Skeletal muscle tissue (tissue), 4 donors: ENCODE data around the gene P2RY6. TPM values are rescaled to one million over a fixed set of nuclear protein-coding genes. Genes with fewer than 3 reads are reported as not detected.
A peak's percentile ranks its signal among the peaks of the same experiment; 100 is the strongest.

Source experiments
- H3K27ac ChIP-seq: one replicate; pipeline ENCODE4 v1.7.0; 2013; ENCODE audit warnings: mild to moderate bottlenecking, low read depth, low read length, inconsistent platforms
- H3K27me3 ChIP-seq, 3 donors: one replicate each; pipeline ENCODE4 v1.7.0; 2013; ENCODE audit warnings: low read length in 3 of 3; ENCODE audit not compliant: control insufficient read depth in 3 of 3, insufficient read depth in 3 of 3
- H3K36me3 ChIP-seq, 3 donors: one replicate each; pipeline ENCODE4 v1.7.0; 2013; ENCODE audit warnings: low read length in 3 of 3; ENCODE audit not compliant: control insufficient read depth in 3 of 3, insufficient read depth in 3 of 3
- H3K4me1 ChIP-seq, 3 donors: one replicate each; pipeline ENCODE4 v1.7.0; 2013; ENCODE audit warnings: low read length in 3 of 3, mild to moderate bottlenecking in 3 of 3; ENCODE audit not compliant: control insufficient read depth in 3 of 3, insufficient read depth in 3 of 3
- H3K4me3 ChIP-seq, 3 donors: one replicate each; pipeline ENCODE4 v1.7.0; 2013; ENCODE audit warnings: low read length in 3 of 3
- H3K9ac ChIP-seq, 3 donors: one replicate each; pipeline ENCODE4 v1.7.0; 2013; ENCODE audit warnings: low read length in 3 of 3, mild to moderate bottlenecking in 3 of 3, moderate library complexity in 2 of 3, low read depth in 1 of 3
- H3K9me3 ChIP-seq, 3 donors: one replicate each; pipeline ENCODE4 v1.7.0; 2013; ENCODE audit warnings: low read length in 3 of 3; ENCODE audit not compliant: control insufficient read depth in 3 of 3
- total RNA-seq: library from RNA; depleted of rRNA; stranded (reverse); fragments of >200 nt; gene quantifications from one replicate; pipeline ENCODE4 v1.2.3, GENCODE V29; 2014
- donor health status: Osteomylitis.

Gene P2RY6
- total RNA-seq, 1 donor from 2014 or later: 2.1 TPM

GRCh38 chr11:73260127-73260457 is 12.0 kb upstream of the P2RY6 start:
- H3K9me3 ChIP-seq: no peaks in the 10 kb centered on the region

GRCh38 chr11:73262851-73263495 is 9.2 kb upstream of the P2RY6 start:
- Histone ChIP-seq H3K36me3 (no peaks in the 10 kb centered on the region), H3K9me3 (no peaks in the 10 kb centered on the region), H3K27ac (no peak overlapping the region), H3K4me3 (no peak overlapping the region), H3K9ac (no peak overlapping the region), H3K4me1 (peaks cover 21 to 37% (median 28%) of the 10 kb centered on the region in 3 donors), H3K27me3 (peaks cover 4 to 11% (median 5%) of the 10 kb centered on the region in 3 donors)

More at GRCh38 chr11:73260127-73260457, 12.0 kb upstream of the P2RY6 start:
- Histone ChIP-seq H3K36me3 (no peaks in the 10 kb centered on the region), H3K4me3 (no peak overlapping the region), H3K27me3 (peaks cover 4 to 11% (median 5%) of the 10 kb centered on the region in 3 donors), H3K9ac (no peak overlapping the region), H3K4me1 (peaks cover 12 to 18% (median 16%) of the 10 kb centered on the region in 3 donors), H3K27ac (no peak overlapping the region)

- Histone ChIP-seq H3K9ac (no peak overlapping the region), H3K27ac (no peak overlapping the region), H3K27me3 (peaks cover 4 to 11% (median 5%) of the 10 kb centered on the region in 3 donors)
These were observed 8.5 kb upstream of the P2RY6 start for GRCh38 chr11:73263640-73264039.

GRCh38 chr11:73265278-73265810 is 6.8 kb upstream of the P2RY6 start:
- Histone ChIP-seq H3K9ac (peak overlapping the region in 1 of 3 donors; percentile 39), H3K36me3 (no peaks in the 10 kb centered on the region), H3K4me1 (peaks cover 15 to 40% (median 23%) of the 10 kb centered on the region in 3 donors), H3K9me3 (no peaks in the 10 kb centered on the region), H3K27ac (no peak overlapping the region), H3K27me3 (peaks cover 4 to 11% (median 5%) of the 10 kb centered on the region in 3 donors), H3K4me3 (no peak overlapping the region)

More at GRCh38 chr11:73263640-73264039, 8.5 kb upstream of the P2RY6 start:
- peaks cover 15 to 34% (median 23%) of the 10 kb centered on the region in 3 donors for H3K4me1 ChIP-seq
- H3K9me3 ChIP-seq: no peaks in the 10 kb centered on the region
- no peak overlapping the region for H3K4me3 ChIP-seq
- no peaks in the 10 kb centered on the region for H3K36me3 ChIP-seq

GRCh38 chr11:73265853-73266645 is 6.1 kb upstream of the P2RY6 start:
- Histone ChIP-seq H3K4me3 (no peak overlapping the region), H3K9ac (peak overlapping the region in 2 of 3 donors; percentile 45), H3K9me3 (no peaks in the 10 kb centered on the region), H3K27me3 (peaks cover 4 to 11% (median 5%) of the 10 kb centered on the region in 3 donors), H3K27ac (no peak overlapping the region), H3K36me3 (no peaks in the 10 kb centered on the region), H3K4me1 (peaks cover 15 to 43% (median 23%) of the 10 kb centered on the region in 3 donors)

GRCh38 chr11:73266646-73267020 is 5.5 kb upstream of the P2RY6 start:
- Histone ChIP-seq H3K27ac (no peak overlapping the region), H3K27me3 (peaks cover 4 to 11% (median 5%) of the 10 kb centered on the region in 3 donors), H3K9me3 (no peaks in the 10 kb centered on the region), H3K4me3 (no peak overlapping the region), H3K4me1 (peaks cover 15 to 43% (median 23%) of the 10 kb centered on the region in 3 donors), H3K36me3 (no peaks in the 10 kb centered on the region), H3K9ac (peak overlapping the region in 1 of 3 donors; percentile 45)

- Histone ChIP-seq H3K9ac (no peak overlapping the region), H3K4me3 (no peak overlapping the region), H3K36me3 (no peaks in the 10 kb centered on the region), H3K9me3 (no peaks in the 10 kb centered on the region), H3K27me3 (peaks cover 4 to 11% (median 5%) of the 10 kb centered on the region in 3 donors), H3K4me1 (peaks cover 15 to 43% (median 23%) of the 10 kb centered on the region in 3 donors), H3K27ac (no peak overlapping the region)
These were observed 4.9 kb upstream of the P2RY6 start for GRCh38 chr11:73267122-73267846.

GRCh38 chr11:73267906-73268540 is 4.1 kb upstream of the P2RY6 start:
- no peak overlapping the region for H3K27ac ChIP-seq
- H3K27me3 ChIP-seq: peaks cover 4 to 11% (median 5%) of the 10 kb centered on the region in 3 donors
- no peaks in the 10 kb centered on the region for H3K9me3 ChIP-seq
- no peaks in the 10 kb centered on the region for H3K36me3 ChIP-seq
- peaks cover 15 to 43% (median 23%) of the 10 kb centered on the region in 3 donors for H3K4me1 ChIP-seq
- peak overlapping the region in 1 of 3 donors; percentile 16 for H3K9ac ChIP-seq
- no peak overlapping the region for H3K4me3 ChIP-seq

- H3K4me1 ChIP-seq: peaks cover 22 to 48% (median 23%) of the 10 kb centered on the region in 3 donors
- no peaks in the 10 kb centered on the region for H3K9me3 ChIP-seq
- H3K9ac ChIP-seq: no peak overlapping the region
- H3K27ac ChIP-seq: no peak overlapping the region
- no peaks in the 10 kb centered on the region for H3K36me3 ChIP-seq
- H3K27me3 ChIP-seq: peaks cover 4 to 11% (median 5%) of the 10 kb centered on the region in 3 donors
- H3K4me3 ChIP-seq: no peak overlapping the region
These were observed 3.4 kb upstream of the P2RY6 start for GRCh38 chr11:73268671-73269271.
